MM.1S (cell line): ENCODE data around the gene TRIM28.
"Not testable (repeated sequence)": the region's sequence is repeated elsewhere in the genome, so short reads cannot be mapped to it uniquely, and the experiment has no call there.

Experiments used
- EZH2phosphoT487 ChIP-seq: fragments of 300-600 bp; sonication (generic); IDR thresholded peaks from 2 replicates; pipeline ENCODE4 v1.6.1; 2018; ENCODE audit warnings: antibody characterized with exemption, low read length
- TF ChIP-seq, protein P1 (sequence below): fragments of 300-600 bp; sonication (generic); IDR thresholded peaks from 2 replicates; pipeline ENCODE4 v1.5.1; 2016; ENCODE audit warnings: antibody characterized with exemption, low read length, mixed read lengths

DNA sequence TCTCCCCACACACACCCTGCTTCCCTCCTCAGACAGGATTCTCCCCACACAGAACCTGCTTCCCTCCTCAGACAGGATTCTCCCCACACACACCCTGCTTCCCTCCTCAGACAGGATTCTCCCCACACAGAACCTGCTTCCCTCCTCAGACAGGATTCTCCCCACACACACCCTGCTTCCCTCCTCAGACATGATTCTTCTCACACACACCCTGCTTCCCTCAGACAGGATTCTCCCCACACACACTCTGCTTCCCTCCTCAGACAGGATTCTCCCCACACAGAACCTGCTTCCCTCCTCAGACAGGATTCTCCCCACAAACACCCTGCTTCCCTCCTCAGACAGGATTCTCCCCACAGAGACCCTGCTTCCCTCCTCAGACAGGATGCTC, 4.7 kb upstream of the TRIM28 start:
- TF ChIP-seq, protein P1, sequence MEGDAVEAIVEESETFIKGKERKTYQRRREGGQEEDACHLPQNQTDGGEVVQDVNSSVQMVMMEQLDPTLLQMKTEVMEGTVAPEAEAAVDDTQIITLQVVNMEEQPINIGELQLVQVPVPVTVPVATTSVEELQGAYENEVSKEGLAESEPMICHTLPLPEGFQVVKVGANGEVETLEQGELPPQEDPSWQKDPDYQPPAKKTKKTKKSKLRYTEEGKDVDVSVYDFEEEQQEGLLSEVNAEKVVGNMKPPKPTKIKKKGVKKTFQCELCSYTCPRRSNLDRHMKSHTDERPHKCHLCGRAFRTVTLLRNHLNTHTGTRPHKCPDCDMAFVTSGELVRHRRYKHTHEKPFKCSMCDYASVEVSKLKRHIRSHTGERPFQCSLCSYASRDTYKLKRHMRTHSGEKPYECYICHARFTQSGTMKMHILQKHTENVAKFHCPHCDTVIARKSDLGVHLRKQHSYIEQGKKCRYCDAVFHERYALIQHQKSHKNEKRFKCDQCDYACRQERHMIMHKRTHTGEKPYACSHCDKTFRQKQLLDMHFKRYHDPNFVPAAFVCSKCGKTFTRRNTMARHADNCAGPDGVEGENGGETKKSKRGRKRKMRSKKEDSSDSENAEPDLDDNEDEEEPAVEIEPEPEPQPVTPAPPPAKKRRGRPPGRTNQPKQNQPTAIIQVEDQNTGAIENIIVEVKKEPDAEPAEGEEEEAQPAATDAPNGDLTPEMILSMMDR, result not testable (repeated sequence)
- TF ChIP-seq EZH2phosphoT487, result not testable (repeated sequence)
